Breast epithelium (tissue), 4 donors: ENCODE data around the gene CPA4. TPM values are rescaled to one million over a fixed set of nuclear protein-coding genes. Genes with fewer than 3 reads are reported as not detected.

Source experiments
- DNase-seq, 2 donors: peaks; one replicate each; pipeline ENCODE4 v3.0.0-alpha.2; 2019; ENCODE audit warnings: low spot score in 2 of 2
- H3K27ac ChIP-seq, 2 donors: fragments of 200-600 bp; sonication (generic) in 1 of 2; one replicate each; pipeline ENCODE4 v1.5.1; 2016 to 2019; ENCODE audit warnings: mild to moderate bottlenecking in 1 of 2
- H3K27me3 ChIP-seq, 2 donors: fragments of 200-600 bp; sonication (generic) in 1 of 2; one replicate each; pipeline versions ENCODE4 v1.5.1 to v1.6.0; 2017 to 2019; ENCODE audit warnings: control low read depth in 1 of 2, mild to moderate bottlenecking in 1 of 2
- H3K36me3 ChIP-seq: fragments of 200-600 bp; one replicate; pipeline ENCODE4 v1.5.1; 2019
- H3K4me1 ChIP-seq, 2 donors: fragments of 200-600 bp; sonication (generic); one replicate each; pipeline ENCODE4 v1.5.1; 2016 to 2019; ENCODE audit warnings: control low read depth in 1 of 2
- H3K4me3 ChIP-seq, 3 donors: fragments of 200-600 bp; sonication (generic); 1 replicate in 2 of 3; 2 replicates in 1 of 3; pipeline ENCODE4 v1.5.1; 2016 to 2019; ENCODE audit warnings: mild to moderate bottlenecking in 3 of 3, moderate library complexity in 2 of 3
- H3K9me3 ChIP-seq, 2 donors: fragments of 200-600 bp; sonication (generic) in 1 of 2; one replicate each; pipeline ENCODE4 v1.5.1; 2016 to 2019; ENCODE audit warnings: control low read depth in 1 of 2
- POLR2A ChIP-seq: fragments of 450-650 bp; IDR thresholded peaks from one replicate; pipeline ENCODE4 v1.6.1; 2016; ENCODE audit warnings: antibody characterized with exemption, mild to moderate bottlenecking, moderate library complexity
- POLR2AphosphoS5 ChIP-seq, 3 donors: sonication (generic); formaldehyde crosslinking; IDR thresholded peaks; one replicate each; pipeline ENCODE4 v1.6.1; 2017; ENCODE audit warnings: antibody characterized with exemption in 3 of 3
- intact Hi-C: fragments of 100-400 bp; cut with DNase I; formaldehyde crosslinking; loops from one replicate; pipeline ENCODE4 v1.15.1; 2023; ENCODE audit warnings: low total_unique reads
- total RNA-seq, 3 donors: library from RNA; depleted of rRNA; stranded (reverse); fragments of >200 nt; gene quantifications; one replicate each; pipeline ENCODE4 v1.1.0, GENCODE V29; 2016
- TF ChIP-seq, protein P1 (sequence below), 3 donors: fragments of 450-650 bp; IDR thresholded peaks; one replicate each; pipeline ENCODE4 v1.5.1; 2016 to 2017; ENCODE audit warnings: antibody characterized with exemption in 3 of 3, mild to moderate bottlenecking in 3 of 3, moderate library complexity in 3 of 3

The CPA4 gene
- total RNA-seq, 3 donors from 2014 or later: 0.98 to 2.0 TPM; not detected in 1

- Histone ChIP-seq H3K27ac (no peak overlapping the region), H3K36me3 (no peaks in the 10 kb centered on the region), H3K9me3 (no peaks in the 10 kb centered on the region), H3K4me3 (no peak overlapping the region), H3K27me3 (no peaks in the 10 kb centered on the region), H3K4me1 (no peaks in the 10 kb centered on the region)
- intact Hi-C loops: no loop called here
- TF ChIP-seq, protein P1, sequence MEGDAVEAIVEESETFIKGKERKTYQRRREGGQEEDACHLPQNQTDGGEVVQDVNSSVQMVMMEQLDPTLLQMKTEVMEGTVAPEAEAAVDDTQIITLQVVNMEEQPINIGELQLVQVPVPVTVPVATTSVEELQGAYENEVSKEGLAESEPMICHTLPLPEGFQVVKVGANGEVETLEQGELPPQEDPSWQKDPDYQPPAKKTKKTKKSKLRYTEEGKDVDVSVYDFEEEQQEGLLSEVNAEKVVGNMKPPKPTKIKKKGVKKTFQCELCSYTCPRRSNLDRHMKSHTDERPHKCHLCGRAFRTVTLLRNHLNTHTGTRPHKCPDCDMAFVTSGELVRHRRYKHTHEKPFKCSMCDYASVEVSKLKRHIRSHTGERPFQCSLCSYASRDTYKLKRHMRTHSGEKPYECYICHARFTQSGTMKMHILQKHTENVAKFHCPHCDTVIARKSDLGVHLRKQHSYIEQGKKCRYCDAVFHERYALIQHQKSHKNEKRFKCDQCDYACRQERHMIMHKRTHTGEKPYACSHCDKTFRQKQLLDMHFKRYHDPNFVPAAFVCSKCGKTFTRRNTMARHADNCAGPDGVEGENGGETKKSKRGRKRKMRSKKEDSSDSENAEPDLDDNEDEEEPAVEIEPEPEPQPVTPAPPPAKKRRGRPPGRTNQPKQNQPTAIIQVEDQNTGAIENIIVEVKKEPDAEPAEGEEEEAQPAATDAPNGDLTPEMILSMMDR (IDR thresholded peaks at IDR 0.05): no peak
- TF ChIP-seq POLR2A (no peak), POLR2AphosphoS5 (IDR thresholded peaks at IDR 0.05) (no peak)
- no peak for DNase-seq
Observed at GRCh38 chr7:130268463-130269317, 24.3 kb upstream of the CPA4 start.

DNA sequence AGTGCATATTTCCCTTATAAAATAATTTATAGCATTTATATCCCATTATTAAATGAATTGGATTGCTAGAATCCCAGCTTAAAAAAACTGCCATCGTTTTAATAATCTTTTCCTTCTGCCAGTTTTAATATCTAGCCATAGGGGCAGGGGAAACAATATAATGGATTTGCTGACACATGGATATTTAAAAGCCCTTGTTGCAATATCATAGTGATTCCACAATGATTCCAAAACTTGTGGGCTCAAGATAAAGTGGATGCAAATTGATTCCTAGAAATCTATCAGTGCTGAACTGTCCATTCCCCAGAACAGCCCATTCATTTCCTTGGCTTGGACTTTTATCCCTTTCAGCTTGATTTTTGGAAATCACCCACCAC is 23.7 kb upstream of the CPA4 start:
- H3K9me3 ChIP-seq: no peaks in the 10 kb centered on the region
- intact Hi-C loops: no loop called here
- H3K36me3 ChIP-seq: no peaks in the 10 kb centered on the region
- no peak overlapping the region for H3K4me3 ChIP-seq
- DNase-seq: no peak
- H3K27me3 ChIP-seq: no peaks in the 10 kb centered on the region
- no peaks in the 10 kb centered on the region for H3K4me1 ChIP-seq
- TF ChIP-seq, protein P1 (IDR thresholded peaks at IDR 0.05): no peak
- TF ChIP-seq POLR2AphosphoS5 (IDR thresholded peaks at IDR 0.05) (no peak), POLR2A (no peak)
- H3K27ac ChIP-seq: no peak overlapping the region

DNA sequence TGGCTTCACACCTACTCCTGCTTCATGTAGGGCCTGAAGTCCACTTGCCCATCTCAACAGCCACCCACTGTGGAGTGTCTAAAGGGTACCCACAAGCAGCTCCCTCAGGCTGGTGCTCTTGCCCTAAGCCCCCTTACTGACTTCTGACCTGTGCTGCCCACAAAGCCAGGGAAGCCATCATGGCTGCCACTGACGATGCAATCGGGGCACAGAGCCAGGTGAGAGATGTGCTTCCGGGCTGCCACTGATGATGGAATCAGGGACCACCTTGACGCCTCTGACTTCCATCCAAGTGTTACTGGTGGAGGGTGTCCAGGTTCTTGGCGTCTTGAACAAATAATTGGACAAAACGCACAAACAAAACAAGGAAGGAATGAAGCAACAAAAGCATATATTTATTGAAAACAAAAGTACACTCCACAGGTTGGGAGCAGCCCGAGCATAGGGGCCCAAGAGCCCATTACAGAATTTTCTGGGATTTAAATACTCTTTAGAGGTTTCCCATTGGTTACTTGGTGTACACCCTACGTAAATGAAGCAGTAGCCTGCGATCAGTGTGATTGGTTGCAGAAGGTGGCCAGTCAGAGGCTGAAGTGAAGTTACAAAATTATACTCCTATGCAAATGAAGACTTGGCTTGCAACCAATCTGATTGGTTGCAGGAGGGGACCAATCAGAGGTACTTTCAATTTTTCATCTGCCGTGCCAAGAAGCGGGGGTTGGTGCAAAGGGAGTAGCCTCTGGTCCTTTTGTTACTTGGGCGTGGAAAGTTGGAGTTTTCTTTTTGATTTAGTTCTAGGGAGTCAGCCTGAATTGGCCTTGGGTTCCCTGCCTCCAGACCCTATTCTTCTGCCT is 21.8 kb upstream of the CPA4 start:
- Histone ChIP-seq H3K36me3 (no peaks in the 10 kb centered on the region), H3K27ac (no peak overlapping the region), H3K9me3 (no peaks in the 10 kb centered on the region), H3K4me3 (no peak overlapping the region), H3K4me1 (no peaks in the 10 kb centered on the region), H3K27me3 (no peaks in the 10 kb centered on the region)
- TF ChIP-seq POLR2A (no peak), POLR2AphosphoS5 (IDR thresholded peaks at IDR 0.05) (no peak)
- TF ChIP-seq, protein P1 (IDR thresholded peaks at IDR 0.05): no peak
- intact Hi-C loops: no loop called here
- DNase-seq: no peak

DNA sequence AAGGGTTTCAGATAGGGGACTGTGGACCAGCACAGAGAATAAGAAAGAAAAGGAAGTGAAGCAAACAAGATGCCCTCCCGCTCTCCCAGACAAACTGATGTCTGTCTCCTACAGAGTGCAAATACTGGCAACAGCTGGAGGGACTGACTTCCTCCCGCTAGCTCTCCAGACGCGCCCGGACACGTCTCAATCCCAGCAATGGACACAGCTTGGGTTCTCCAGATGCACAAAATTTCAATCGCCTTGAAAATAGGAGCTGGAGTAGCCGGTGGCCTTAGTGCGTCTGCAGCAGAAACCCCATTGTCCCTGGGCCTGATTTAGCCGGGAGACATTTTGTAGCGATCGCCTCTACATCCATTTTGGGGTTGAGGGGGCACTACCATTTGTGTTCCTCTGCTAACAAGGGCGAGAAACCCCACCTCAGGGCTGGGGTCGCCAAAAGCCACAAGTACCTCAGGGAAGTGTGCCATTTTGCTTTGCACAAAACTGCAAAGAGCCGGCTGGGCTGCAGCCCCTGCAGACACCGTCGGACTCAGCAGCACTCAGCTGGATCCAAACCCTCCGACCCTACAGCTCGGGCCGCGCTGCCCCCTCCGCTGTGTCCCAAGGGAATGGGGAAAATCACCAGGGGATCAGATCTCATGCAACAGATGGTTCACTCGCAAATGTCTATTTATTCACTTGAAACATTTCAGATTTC is 20.4 kb upstream of the CPA4 start:
- TF ChIP-seq POLR2A (no peak), POLR2AphosphoS5 (IDR thresholded peaks at IDR 0.05) (no peak)
- TF ChIP-seq, protein P1 (IDR thresholded peaks at IDR 0.05): no peak
- intact Hi-C loops: no loop called here
- Histone ChIP-seq H3K4me3 (peak overlapping the region; percentile 11 to 49 (median 32)), H3K9me3 (no peaks in the 10 kb centered on the region), H3K27me3 (no peaks in the 10 kb centered on the region), H3K27ac (peak overlapping the region; percentile 33 to 48), H3K4me1 (no peaks in the 10 kb centered on the region), H3K36me3 (no peaks in the 10 kb centered on the region)
- no peak for DNase-seq
